Uterus (tissue), 4 donors: ENCODE results near the gene ARID4B. TPM values are rescaled to one million over a fixed set of nuclear protein-coding genes. Genes with fewer than 3 reads are reported as not detected.

ENCODE experiments used
- DNase-seq, 2 donors: peaks; one replicate each; pipeline ENCODE4 v3.0.0-alpha.2; 2019 to 2020
- H3K27ac ChIP-seq, 2 donors: fragments of 200-600 bp; sonication (generic); 1 replicate in 1 of 2; 2 replicates in 1 of 2; pipeline ENCODE4 v1.5.1; 2016 to 2018
- H3K27me3 ChIP-seq, 2 donors: fragments of 200-600 bp; sonication (generic); one replicate each; pipeline ENCODE4 v1.5.1; 2018 to 2019; ENCODE audit warnings: control low read depth in 1 of 2
- H3K36me3 ChIP-seq, 2 donors: fragments of 200-600 bp; sonication (generic); one replicate each; pipeline ENCODE4 v1.5.1; 2019; ENCODE audit warnings: control low read depth in 1 of 2
- H3K4me1 ChIP-seq, 2 donors: fragments of 200-600 bp; sonication (generic); one replicate each; pipeline ENCODE4 v1.5.1; 2018 to 2019; ENCODE audit warnings: control low read depth in 1 of 2
- H3K4me3 ChIP-seq, 2 donors: fragments of 200-600 bp; sonication (generic); 1 replicate in 1 of 2; 2 replicates in 1 of 2; pipeline ENCODE4 v1.5.1; 2018 to 2019; ENCODE audit warnings: mild to moderate bottlenecking in 1 of 2
- H3K9me3 ChIP-seq, 2 donors: fragments of 200-600 bp; sonication (generic); one replicate each; pipeline ENCODE4 v1.5.1; 2019; ENCODE audit warnings: control low read depth in 1 of 2
- POLR2A ChIP-seq, 2 donors: fragments of 450-650 bp; IDR thresholded peaks; one replicate each; pipeline ENCODE4 v1.6.1; 2016; ENCODE audit warnings: antibody characterized with exemption in 2 of 2, mild to moderate bottlenecking in 1 of 2, moderate library complexity in 1 of 2
- intact Hi-C: fragments of 100-400 bp; cut with DNase I; formaldehyde crosslinking; loops from one replicate; pipeline ENCODE4 v1.15.1; 2023; ENCODE audit warnings: low total_unique reads
- total RNA-seq, 4 donors: library from RNA; depleted of rRNA in 3 of 4; stranded (reverse); fragments of >200 nt in 3 of 4; gene quantifications; one replicate each; pipeline versions ENCODE4 v1.1.0 to v1.2.4, GENCODE V29; 2014 to 2023
- TF ChIP-seq, protein P1 (sequence below), 4 experiments: fragments of 200-600 bp in 2 of 4; fragments of 450-650 bp in 2 of 4; sonication (generic) in 2 of 4; IDR thresholded peaks; one replicate each; pipeline ENCODE4 v1.5.1; 2016 to 2019; ENCODE audit warnings: antibody characterized with exemption in 4 of 4, mild to moderate bottlenecking in 2 of 4, moderate library complexity in 1 of 4
- donor health status: DM: yes; HTN: yes; CAD: no.

ARID4B gene
- total RNA-seq, 4 donors from 2014 or later, result 21.0 to 69.4 (median 50.4) TPM

DNA sequence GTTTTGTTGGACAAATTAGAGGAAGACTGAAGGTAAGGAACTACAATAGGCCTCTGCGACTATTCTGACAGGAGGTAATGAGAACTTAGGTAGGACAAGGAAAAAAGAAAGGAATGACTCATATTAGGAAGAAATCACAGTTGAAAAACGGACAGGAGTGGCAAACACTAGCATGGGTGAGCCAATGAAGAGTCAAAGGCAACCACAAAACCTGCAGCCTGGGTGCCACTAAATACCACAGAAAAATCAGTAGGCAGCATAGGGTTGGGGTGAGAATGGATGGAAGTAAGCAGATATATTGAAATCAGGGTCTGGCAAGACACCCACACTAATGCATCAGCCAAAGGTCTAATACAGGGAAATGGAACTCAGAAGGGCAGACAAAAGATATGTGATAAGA lies 176.9 kb downstream of the ARID4B start:
- intact Hi-C loops, result no loop called here
- Histone ChIP-seq H3K4me3 (no peak overlapping the region), H3K9me3 (no peaks in the 10 kb centered on the region), H3K4me1 (no peaks in the 10 kb centered on the region), H3K27me3 (no peaks in the 10 kb centered on the region), H3K27ac (no peak overlapping the region), H3K36me3 (no peaks in the 10 kb centered on the region)
- no peak for DNase-seq
- TF ChIP-seq, protein P1, sequence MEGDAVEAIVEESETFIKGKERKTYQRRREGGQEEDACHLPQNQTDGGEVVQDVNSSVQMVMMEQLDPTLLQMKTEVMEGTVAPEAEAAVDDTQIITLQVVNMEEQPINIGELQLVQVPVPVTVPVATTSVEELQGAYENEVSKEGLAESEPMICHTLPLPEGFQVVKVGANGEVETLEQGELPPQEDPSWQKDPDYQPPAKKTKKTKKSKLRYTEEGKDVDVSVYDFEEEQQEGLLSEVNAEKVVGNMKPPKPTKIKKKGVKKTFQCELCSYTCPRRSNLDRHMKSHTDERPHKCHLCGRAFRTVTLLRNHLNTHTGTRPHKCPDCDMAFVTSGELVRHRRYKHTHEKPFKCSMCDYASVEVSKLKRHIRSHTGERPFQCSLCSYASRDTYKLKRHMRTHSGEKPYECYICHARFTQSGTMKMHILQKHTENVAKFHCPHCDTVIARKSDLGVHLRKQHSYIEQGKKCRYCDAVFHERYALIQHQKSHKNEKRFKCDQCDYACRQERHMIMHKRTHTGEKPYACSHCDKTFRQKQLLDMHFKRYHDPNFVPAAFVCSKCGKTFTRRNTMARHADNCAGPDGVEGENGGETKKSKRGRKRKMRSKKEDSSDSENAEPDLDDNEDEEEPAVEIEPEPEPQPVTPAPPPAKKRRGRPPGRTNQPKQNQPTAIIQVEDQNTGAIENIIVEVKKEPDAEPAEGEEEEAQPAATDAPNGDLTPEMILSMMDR (IDR thresholded peaks at IDR 0.05), result no peak
- no peak for TF ChIP-seq POLR2A (IDR thresholded peaks at IDR 0.05)

DNA sequence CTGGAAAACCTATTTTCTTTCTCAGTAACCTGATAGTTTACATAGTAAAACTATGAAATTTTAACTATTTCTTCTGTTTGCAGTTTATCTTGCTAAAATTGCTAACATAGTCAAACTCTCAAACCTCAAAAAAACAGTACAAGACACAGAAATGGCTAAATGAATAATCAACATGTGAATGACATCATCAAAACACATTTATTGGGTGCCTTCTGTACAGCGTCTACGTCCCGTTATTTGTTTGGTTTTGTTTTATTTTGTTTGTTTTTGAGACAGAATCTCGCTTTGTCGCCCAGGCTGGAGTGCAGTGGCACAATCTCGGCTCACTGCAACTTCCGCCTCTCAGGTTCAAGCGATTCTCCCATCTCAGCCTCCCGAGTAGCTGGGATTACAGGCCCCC lies 178.2 kb downstream of the ARID4B start:
- no peak overlapping the region for H3K4me3 ChIP-seq
- intact Hi-C loops, result no loop called here
- H3K27me3 ChIP-seq, result no peaks in the 10 kb centered on the region
- H3K9me3 ChIP-seq, result no peaks in the 10 kb centered on the region
- no peak for DNase-seq
- H3K4me1 ChIP-seq, result no peaks in the 10 kb centered on the region
- H3K36me3 ChIP-seq, result no peaks in the 10 kb centered on the region
- no peak for TF ChIP-seq POLR2A (IDR thresholded peaks at IDR 0.05)
- TF ChIP-seq, protein P1 (IDR thresholded peaks at IDR 0.05), result no peak
- H3K27ac ChIP-seq, result no peak overlapping the region

DNA sequence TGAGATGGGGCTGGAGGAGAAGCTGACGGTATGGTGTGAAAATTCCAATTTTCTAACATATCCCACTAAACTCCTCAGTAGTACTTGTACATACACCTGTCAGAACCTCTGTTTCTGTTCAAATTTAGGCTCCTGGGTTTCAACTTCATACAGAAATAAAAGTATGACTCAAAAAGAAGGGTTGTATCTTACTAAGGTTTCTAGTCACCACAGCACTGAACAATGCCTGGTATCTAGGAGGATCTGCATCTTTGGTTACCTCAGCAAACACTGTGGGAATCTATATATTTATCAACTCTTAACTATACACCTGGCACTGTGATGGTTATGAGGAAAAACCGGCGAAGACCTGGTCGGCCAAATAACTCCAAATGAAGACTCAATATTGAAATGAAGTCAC lies 180.7 kb downstream of the ARID4B start:
- H3K36me3 ChIP-seq, result no peaks in the 10 kb centered on the region
- intact Hi-C loops, result no loop called here

DNA sequence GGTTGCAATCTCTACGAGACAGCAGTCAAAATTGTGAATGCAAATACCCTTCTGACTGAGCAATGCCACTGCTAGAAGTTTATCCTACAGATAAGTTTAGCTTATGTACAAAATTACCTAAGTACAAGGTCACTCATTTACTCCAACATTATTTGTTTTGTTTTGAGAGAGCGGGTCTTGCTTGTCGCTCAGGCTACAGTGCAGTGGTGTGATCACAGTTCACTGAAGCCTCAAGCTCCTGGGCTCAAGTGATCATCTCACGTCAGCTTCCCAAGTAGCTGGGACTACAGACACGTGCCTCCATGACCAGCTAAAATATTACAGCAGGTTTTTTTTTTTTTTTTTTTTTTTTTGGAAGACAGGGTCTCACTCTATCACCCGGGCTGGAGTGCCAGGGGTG lies 182.3 kb downstream of the ARID4B start:
- Histone ChIP-seq H3K9me3 (no peaks in the 10 kb centered on the region), H3K4me1 (no peaks in the 10 kb centered on the region), H3K27me3 (no peaks in the 10 kb centered on the region), H3K27ac (no peak overlapping the region), H3K36me3 (no peaks in the 10 kb centered on the region), H3K4me3 (no peak overlapping the region)
- intact Hi-C loops, result no loop called here
- no peak for DNase-seq
- TF ChIP-seq, protein P1 (IDR thresholded peaks at IDR 0.05), result no peak

More for the DNA sequence above, 180.7 kb downstream of the ARID4B start:
- Histone ChIP-seq H3K4me1 (no peaks in the 10 kb centered on the region), H3K27me3 (no peaks in the 10 kb centered on the region), H3K9me3 (no peaks in the 10 kb centered on the region), H3K4me3 (no peak overlapping the region), H3K27ac (no peak overlapping the region)
- no peak for DNase-seq
- TF ChIP-seq, protein P1 (IDR thresholded peaks at IDR 0.05), result no peak
- TF ChIP-seq POLR2A (IDR thresholded peaks at IDR 0.05), result no peak

DNA sequence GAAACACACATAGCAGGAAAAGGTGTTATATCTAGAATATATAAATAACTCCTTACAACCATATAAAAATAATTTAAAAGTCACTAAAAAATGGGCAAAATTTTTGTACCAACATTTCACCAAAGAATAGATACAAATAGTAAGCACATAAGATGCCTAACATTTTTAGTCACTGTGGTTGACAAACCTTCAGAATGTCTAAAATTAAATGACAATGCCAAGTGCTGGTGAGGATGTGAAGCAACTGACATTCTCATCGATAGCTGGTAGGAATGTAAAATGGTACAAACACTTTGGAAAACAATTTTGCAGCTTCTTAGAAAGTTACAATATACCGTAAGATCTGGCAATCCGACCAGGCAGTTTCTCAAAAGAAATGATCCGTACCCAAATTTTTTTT lies 185.0 kb downstream of the ARID4B start:
- Histone ChIP-seq H3K4me3 (no peak overlapping the region), H3K4me1 (no peaks in the 10 kb centered on the region), H3K36me3 (no peaks in the 10 kb centered on the region), H3K9me3 (no peaks in the 10 kb centered on the region), H3K27me3 (no peaks in the 10 kb centered on the region), H3K27ac (no peak overlapping the region)
- intact Hi-C loops, result no loop called here
- no peak for DNase-seq
- no peak for TF ChIP-seq POLR2A (IDR thresholded peaks at IDR 0.05)
- TF ChIP-seq, protein P1 (IDR thresholded peaks at IDR 0.05), result no peak
